HepG2 (cell line): ENCODE data around the gene RPS6KA2. TPM values are rescaled to one million over a fixed set of nuclear protein-coding genes. Genes with fewer than 3 reads are reported as not detected.

ENCODE experiments used
- CHD4 ChIP-seq: fragments of 200-600 bp; sonication (generic); IDR thresholded peaks from 2 replicates; pipeline ENCODE4 v1.7.0; 2017; ENCODE audit warnings: mild to moderate bottlenecking, low read length, borderline replicate concordance
- FOSL2 ChIP-seq: sonication (generic); formaldehyde crosslinking; IDR thresholded peaks from 2 replicates; pipeline ENCODE4 v1.4.0; 2020; ENCODE audit warnings: missing genetic modification reagents
- HOXD1 ChIP-seq: sonication (generic); formaldehyde crosslinking; IDR thresholded peaks from 2 replicates; pipeline ENCODE4 v1.5.0; 2020; ENCODE audit warnings: missing genetic modification reagents
- NONO ChIP-seq, 2 experiments: fragments of 450-650 bp in 1 of 2; sonication (generic) in 1 of 2; formaldehyde crosslinking in 1 of 2; IDR thresholded peaks in 1 of 2; conservative IDR thresholded peaks in 1 of 2; 2 replicates each; pipeline versions ENCODE4 v1.6.1 to v1.8.0; 2017 to 2022; ENCODE audit warnings: mild to moderate bottlenecking in 1 of 2, missing genetic modification reagents in 1 of 2, moderate library complexity in 1 of 2
- SRY ChIP-seq: sonication (generic); formaldehyde crosslinking; IDR thresholded peaks from 2 replicates; pipeline ENCODE4 v1.8.0; 2022; ENCODE audit warnings: mild to moderate bottlenecking, missing genetic modification reagents
- SUZ12 ChIP-seq: fragments of 150-350 bp; IDR thresholded peaks from 2 replicates; pipeline ENCODE4 v1.6.1; 2014; ENCODE audit warnings: low read depth, low read length
- TCF12 ChIP-seq, 2 experiments: fragments of 450-650 bp in 1 of 2; sonication (generic) in 1 of 2; formaldehyde crosslinking in 1 of 2; IDR thresholded peaks; 2 replicates each; pipeline versions ENCODE4 v1.6.1 to v1.8.0; 2017 to 2022; ENCODE audit warnings: antibody characterized with exemption in 1 of 2, mild to moderate bottlenecking in 1 of 2, missing genetic modification reagents in 1 of 2, moderate library complexity in 1 of 2
- ZBTB21 ChIP-seq: sonication (generic); formaldehyde crosslinking; IDR thresholded peaks from 2 replicates; pipeline ENCODE4 v1.4.0; 2020; ENCODE audit warnings: missing genetic modification reagents
- ZNF230 ChIP-seq: sonication (generic); formaldehyde crosslinking; IDR thresholded peaks from 2 replicates; pipeline ENCODE4 v1.4.0; 2020; ENCODE audit warnings: mild to moderate bottlenecking, missing genetic modification reagents
- ZNF329 ChIP-seq: sonication (generic); formaldehyde crosslinking; IDR thresholded peaks from 2 replicates; pipeline ENCODE4 v1.9.0; 2021; ENCODE audit warnings: low read depth, mild to moderate bottlenecking, missing genetic modification reagents
- ZNF589 ChIP-seq: sonication (generic); formaldehyde crosslinking; conservative IDR thresholded peaks from 2 replicates; pipeline ENCODE4 v1.8.0; 2022; ENCODE audit warnings: mild to moderate bottlenecking, moderate library complexity, missing genetic modification reagents
- ZNF670 ChIP-seq: sonication (generic); formaldehyde crosslinking; IDR thresholded peaks from 2 replicates; pipeline ENCODE4 v1.8.0; 2022; ENCODE audit warnings: mild to moderate bottlenecking, missing genetic modification reagents, borderline replicate concordance
- polyA plus RNA-seq, 8 experiments: library from polyadenylated mRNA; depleted of rRNA in 3 of 8; stranded (reverse) in 7 of 8; unstranded in 1 of 8; fragments of >200 nt; fragmentation: Illumina TruSeq in 4 of 8; extraction: Trizol in 4 of 8; gene quantifications; 2 replicates each; pipeline versions ENCODE4 v1.2.1 to v1.2.3, GENCODE V29; 2011 to 2016; ENCODE audit warnings: low read depth in 4 of 8, missing spikeins in 1 of 8, mixed read lengths in 1 of 8; ENCODE audit not compliant: insufficient read depth in 1 of 8
- total RNA-seq, 5 experiments: library from RNA; depleted of rRNA; stranded (reverse); fragments of >200 nt; fragmentation: Illumina TruSeq; extraction: Trizol; gene quantifications; 2 replicates each; pipeline ENCODE4 v1.2.3, GENCODE V29; 2016; ENCODE audit warnings: low read depth in 1 of 5
- TF ChIP-seq, protein P1 (sequence below): sonication (generic); formaldehyde crosslinking; conservative IDR thresholded peaks from 2 replicates; pipeline ENCODE4 v1.8.0; 2022; ENCODE audit warnings: mild to moderate bottlenecking, moderate library complexity, missing genetic modification reagents
- TF ChIP-seq, protein P2 (sequence below): sonication (generic); formaldehyde crosslinking; IDR thresholded peaks from 2 replicates; pipeline ENCODE4 v1.4.0; 2020; ENCODE audit warnings: mild to moderate bottlenecking, missing genetic modification reagents
- TF ChIP-seq, protein P3 (sequence below): sonication (generic); formaldehyde crosslinking; IDR thresholded peaks from 2 replicates; pipeline ENCODE4 v1.4.0; 2020; ENCODE audit warnings: low read depth, mild to moderate bottlenecking, missing genetic modification reagents
- TF ChIP-seq, protein P4 (sequence below): sonication (generic); formaldehyde crosslinking; IDR thresholded peaks from 2 replicates; pipeline ENCODE4; 2020; ENCODE audit warnings: missing genetic modification reagents, mild to moderate bottlenecking, borderline replicate concordance
- TF ChIP-seq, protein P5 (sequence below): sonication (generic); formaldehyde crosslinking; IDR thresholded peaks from 2 replicates; pipeline ENCODE4 v1.8.0; 2023; ENCODE audit warnings: mild to moderate bottlenecking, missing genetic modification reagents

The RPS6KA2 gene
- total and polyA plus RNA-seq, 2 of the 13 experiments (the other 11 are each of a cell fraction or from before 2014, with no cell fraction given): 0.22 to 0.38 TPM

DNA sequence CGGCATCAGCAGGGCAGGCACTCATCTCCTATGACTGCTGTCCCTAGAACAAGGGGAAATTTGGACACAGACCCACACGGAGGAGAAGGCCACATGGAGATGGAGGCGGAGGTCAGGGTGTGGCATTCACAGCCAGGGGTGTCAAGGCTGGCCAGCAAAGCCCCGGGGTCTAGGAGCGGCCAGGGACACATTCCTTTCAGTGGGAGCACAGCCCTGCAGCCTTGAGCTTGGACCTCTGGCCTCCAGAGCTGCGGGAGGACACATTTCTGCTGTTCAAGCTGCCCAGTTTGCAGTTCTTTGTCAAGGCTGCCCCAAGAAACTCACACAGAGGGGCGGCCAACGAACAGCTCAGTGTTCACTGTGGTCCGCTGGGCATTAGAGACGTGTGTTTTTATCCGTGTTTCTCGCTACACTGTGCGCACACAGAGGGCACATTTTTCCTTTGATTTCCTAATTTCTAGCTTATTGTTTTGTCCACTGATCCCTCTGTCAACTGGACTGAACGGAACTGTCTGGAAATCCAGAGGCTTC is 150.9 kb downstream of the RPS6KA2 start (continued):
- TF ChIP-seq, protein P1, sequence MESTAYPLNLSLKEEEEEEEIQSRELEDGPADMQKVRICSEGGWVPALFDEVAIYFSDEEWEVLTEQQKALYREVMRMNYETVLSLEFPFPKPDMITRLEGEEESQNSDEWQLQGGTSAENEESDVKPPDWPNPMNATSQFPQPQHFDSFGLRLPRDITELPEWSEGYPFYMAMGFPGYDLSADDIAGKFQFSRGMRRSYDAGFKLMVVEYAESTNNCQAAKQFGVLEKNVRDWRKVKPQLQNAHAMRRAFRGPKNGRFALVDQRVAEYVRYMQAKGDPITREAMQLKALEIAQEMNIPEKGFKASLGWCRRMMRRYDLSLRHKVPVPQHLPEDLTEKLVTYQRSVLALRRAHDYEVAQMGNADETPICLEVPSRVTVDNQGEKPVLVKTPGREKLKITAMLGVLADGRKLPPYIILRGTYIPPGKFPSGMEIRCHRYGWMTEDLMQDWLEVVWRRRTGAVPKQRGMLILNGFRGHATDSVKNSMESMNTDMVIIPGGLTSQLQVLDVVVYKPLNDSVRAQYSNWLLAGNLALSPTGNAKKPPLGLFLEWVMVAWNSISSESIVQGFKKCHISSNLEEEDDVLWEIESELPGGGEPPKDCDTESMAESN (CRISPR knock-in tag): no peak
- no peak for TF ChIP-seq ZNF589
- TF ChIP-seq, protein P2, sequence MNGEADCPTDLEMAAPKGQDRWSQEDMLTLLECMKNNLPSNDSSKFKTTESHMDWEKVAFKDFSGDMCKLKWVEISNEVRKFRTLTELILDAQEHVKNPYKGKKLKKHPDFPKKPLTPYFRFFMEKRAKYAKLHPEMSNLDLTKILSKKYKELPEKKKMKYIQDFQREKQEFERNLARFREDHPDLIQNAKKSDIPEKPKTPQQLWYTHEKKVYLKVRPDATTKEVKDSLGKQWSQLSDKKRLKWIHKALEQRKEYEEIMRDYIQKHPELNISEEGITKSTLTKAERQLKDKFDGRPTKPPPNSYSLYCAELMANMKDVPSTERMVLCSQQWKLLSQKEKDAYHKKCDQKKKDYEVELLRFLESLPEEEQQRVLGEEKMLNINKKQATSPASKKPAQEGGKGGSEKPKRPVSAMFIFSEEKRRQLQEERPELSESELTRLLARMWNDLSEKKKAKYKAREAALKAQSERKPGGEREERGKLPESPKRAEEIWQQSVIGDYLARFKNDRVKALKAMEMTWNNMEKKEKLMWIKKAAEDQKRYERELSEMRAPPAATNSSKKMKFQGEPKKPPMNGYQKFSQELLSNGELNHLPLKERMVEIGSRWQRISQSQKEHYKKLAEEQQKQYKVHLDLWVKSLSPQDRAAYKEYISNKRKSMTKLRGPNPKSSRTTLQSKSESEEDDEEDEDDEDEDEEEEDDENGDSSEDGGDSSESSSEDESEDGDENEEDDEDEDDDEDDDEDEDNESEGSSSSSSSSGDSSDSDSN (CRISPR knock-in tag): peak; percentile 46
- TF ChIP-seq, protein P3, sequence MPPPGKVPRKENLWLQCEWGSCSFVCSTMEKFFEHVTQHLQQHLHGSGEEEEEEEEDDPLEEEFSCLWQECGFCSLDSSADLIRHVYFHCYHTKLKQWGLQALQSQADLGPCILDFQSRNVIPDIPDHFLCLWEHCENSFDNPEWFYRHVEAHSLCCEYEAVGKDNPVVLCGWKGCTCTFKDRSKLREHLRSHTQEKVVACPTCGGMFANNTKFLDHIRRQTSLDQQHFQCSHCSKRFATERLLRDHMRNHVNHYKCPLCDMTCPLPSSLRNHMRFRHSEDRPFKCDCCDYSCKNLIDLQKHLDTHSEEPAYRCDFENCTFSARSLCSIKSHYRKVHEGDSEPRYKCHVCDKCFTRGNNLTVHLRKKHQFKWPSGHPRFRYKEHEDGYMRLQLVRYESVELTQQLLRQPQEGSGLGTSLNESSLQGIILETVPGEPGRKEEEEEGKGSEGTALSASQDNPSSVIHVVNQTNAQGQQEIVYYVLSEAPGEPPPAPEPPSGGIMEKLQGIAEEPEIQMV: peak; percentile 96
- TF ChIP-seq NONO (IDR thresholded peaks at IDR 0.05): no peak
- TF ChIP-seq NONO (CRISPR knock-in tag; conservative IDR thresholded peaks at IDR 0.05): no peak
- no peak for TF ChIP-seq HOXD1 (CRISPR knock-in tag)
- TF ChIP-seq, protein P4, sequence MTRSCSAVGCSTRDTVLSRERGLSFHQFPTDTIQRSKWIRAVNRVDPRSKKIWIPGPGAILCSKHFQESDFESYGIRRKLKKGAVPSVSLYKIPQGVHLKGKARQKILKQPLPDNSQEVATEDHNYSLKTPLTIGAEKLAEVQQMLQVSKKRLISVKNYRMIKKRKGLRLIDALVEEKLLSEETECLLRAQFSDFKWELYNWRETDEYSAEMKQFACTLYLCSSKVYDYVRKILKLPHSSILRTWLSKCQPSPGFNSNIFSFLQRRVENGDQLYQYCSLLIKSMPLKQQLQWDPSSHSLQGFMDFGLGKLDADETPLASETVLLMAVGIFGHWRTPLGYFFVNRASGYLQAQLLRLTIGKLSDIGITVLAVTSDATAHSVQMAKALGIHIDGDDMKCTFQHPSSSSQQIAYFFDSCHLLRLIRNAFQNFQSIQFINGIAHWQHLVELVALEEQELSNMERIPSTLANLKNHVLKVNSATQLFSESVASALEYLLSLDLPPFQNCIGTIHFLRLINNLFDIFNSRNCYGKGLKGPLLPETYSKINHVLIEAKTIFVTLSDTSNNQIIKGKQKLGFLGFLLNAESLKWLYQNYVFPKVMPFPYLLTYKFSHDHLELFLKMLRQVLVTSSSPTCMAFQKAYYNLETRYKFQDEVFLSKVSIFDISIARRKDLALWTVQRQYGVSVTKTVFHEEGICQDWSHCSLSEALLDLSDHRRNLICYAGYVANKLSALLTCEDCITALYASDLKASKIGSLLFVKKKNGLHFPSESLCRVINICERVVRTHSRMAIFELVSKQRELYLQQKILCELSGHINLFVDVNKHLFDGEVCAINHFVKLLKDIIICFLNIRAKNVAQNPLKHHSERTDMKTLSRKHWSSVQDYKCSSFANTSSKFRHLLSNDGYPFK (CRISPR knock-in tag): no peak
- TF ChIP-seq ZBTB21 (CRISPR knock-in tag): no peak
- 0 out of 2 replicates have a peak, but pooled peaks have one; percentile 16 for TF ChIP-seq SUZ12
- no peak for TF ChIP-seq CHD4
- TF ChIP-seq TCF12 (IDR thresholded peaks at IDR 0.05): no peak
- TF ChIP-seq TCF12 (CRISPR knock-in tag; IDR thresholded peaks at IDR 0.05): no peak
- TF ChIP-seq ZNF329 (CRISPR knock-in tag): no peak
- TF ChIP-seq ZNF230 (CRISPR knock-in tag): no peak
- no peak for TF ChIP-seq SRY (CRISPR knock-in tag)
- no peak for TF ChIP-seq ZNF670 (CRISPR knock-in tag)
- no peak for TF ChIP-seq FOSL2 (CRISPR knock-in tag)
- TF ChIP-seq, protein P5, sequence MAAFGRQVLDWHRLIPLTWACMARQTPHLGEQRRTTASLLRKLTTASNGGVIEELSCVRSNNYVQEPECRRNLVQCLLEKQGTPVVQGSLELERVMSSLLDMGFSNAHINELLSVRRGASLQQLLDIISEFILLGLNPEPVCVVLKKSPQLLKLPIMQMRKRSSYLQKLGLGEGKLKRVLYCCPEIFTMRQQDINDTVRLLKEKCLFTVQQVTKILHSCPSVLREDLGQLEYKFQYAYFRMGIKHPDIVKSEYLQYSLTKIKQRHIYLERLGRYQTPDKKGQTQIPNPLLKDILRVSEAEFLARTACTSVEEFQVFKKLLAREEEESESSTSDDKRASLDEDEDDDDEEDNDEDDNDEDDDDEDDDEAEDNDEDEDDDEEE (CRISPR knock-in tag): no peak
